Neural cell (in vitro differentiated cells): ENCODE measurements around the gene SPRR2F. TPM values are rescaled to one million over a fixed set of nuclear protein-coding genes. Genes with fewer than 3 reads are reported as not detected.
"Not testable (repeated sequence)": the region's sequence is repeated elsewhere in the genome, so short reads cannot be mapped to it uniquely, and the experiment has no call there.

ENCODE experiments used
- H2AFZ ChIP-seq: fragments of 200-600, 300-800 bp; sonication (generic), shearing (Covaris generic); 2 replicates; pipeline ENCODE4 v1.6.0; 2014; ENCODE audit warnings: low read depth, mild to moderate bottlenecking, antibody characterized with exemption, low read length, moderate library complexity
- H3F3A ChIP-seq: fragments of 200-600 bp; shearing (Covaris generic); 2 replicates; pipeline ENCODE4 v1.6.1; 2016; ENCODE audit warnings: mild to moderate bottlenecking, moderate library complexity, mixed read lengths, antibody characterized with exemption, low read length; ENCODE audit not compliant: insufficient read depth, poor library complexity, severe bottlenecking
- H3K27ac ChIP-seq: fragments of 200-600, 300-800 bp; sonication (generic), shearing (Covaris generic); 2 replicates; pipeline ENCODE4 v1.5.1; 2014; ENCODE audit warnings: mild to moderate bottlenecking, low read length, moderate library complexity
- H3K27me3 ChIP-seq: fragments of 300-800, 200-600 bp; sonication (generic), shearing (Covaris generic); 2 replicates; pipeline ENCODE4 v1.6.0; 2014; ENCODE audit warnings: mild to moderate bottlenecking, low read depth, low read length, moderate library complexity; ENCODE audit not compliant: insufficient read depth
- H3K36me3 ChIP-seq: fragments of 300-800, 200-600 bp; sonication (generic), shearing (Covaris generic); 2 replicates; pipeline ENCODE4 v1.5.1; 2014; ENCODE audit warnings: mild to moderate bottlenecking, antibody characterized with exemption, low read length, moderate library complexity; ENCODE audit not compliant: insufficient read depth
- H3K4me2 ChIP-seq: fragments of 300-800, 200-600 bp; sonication (generic), shearing (Covaris generic); 2 replicates; pipeline ENCODE4 v1.6.0; 2014; ENCODE audit warnings: mild to moderate bottlenecking, low read length
- H3K4me3 ChIP-seq: fragments of 300-800, 200-600 bp; sonication (generic), shearing (Covaris generic); 2 replicates; pipeline ENCODE4 v1.5.1; 2014; ENCODE audit warnings: mild to moderate bottlenecking, low read length, moderate library complexity
- H3K79me2 ChIP-seq: fragments of 200-600 bp; shearing (Covaris generic); replicated peaks from 2 replicates; pipeline ENCODE4 v1.6.0; 2014; ENCODE audit warnings: mild to moderate bottlenecking, low read length, moderate library complexity; ENCODE audit not compliant: insufficient read depth
- H3K9ac ChIP-seq: fragments of 300-800, 200-600 bp; sonication (generic), shearing (Covaris generic); 2 replicates; pipeline ENCODE4 v1.6.1; 2016; ENCODE audit warnings: mild to moderate bottlenecking, low read length, mixed read lengths
- H3K9me2 ChIP-seq: fragments of 200-600 bp; shearing (Covaris generic); 2 replicates; pipeline ENCODE4 v1.6.1; 2016; ENCODE audit warnings: mild to moderate bottlenecking, low read length, mixed read lengths; ENCODE audit not compliant: insufficient read depth
- H3K9me3 ChIP-seq: fragments of 200-600, 300-800 bp; sonication (generic), shearing (Covaris generic); 2 replicates; pipeline ENCODE4 v1.6.1; 2016; ENCODE audit warnings: mild to moderate bottlenecking, mixed run types, low read length, moderate library complexity, mixed read lengths
- H4K20me1 ChIP-seq: fragments of 200-600 bp; shearing (Covaris generic); 2 replicates; pipeline ENCODE4 v1.6.1; 2016; ENCODE audit warnings: mild to moderate bottlenecking, mixed run types; ENCODE audit not compliant: insufficient read depth
- CTCF ChIP-seq: fragments of 450-650 bp; IDR thresholded peaks from 2 replicates; pipeline ENCODE4 v1.5.1; 2014; ENCODE audit warnings: antibody characterized with exemption, mild to moderate bottlenecking, moderate library complexity; ENCODE audit not compliant: poor library complexity, severe bottlenecking
- EP300 ChIP-seq: fragments of 450-650 bp; conservative IDR thresholded peaks from 2 replicates; pipeline ENCODE4 v1.6.1; 2014; ENCODE audit warnings: antibody characterized with exemption, mild to moderate bottlenecking, moderate library complexity; ENCODE audit not compliant: poor library complexity, severe bottlenecking
- EZH2 ChIP-seq: fragments of 200-600, 300-800 bp; shearing (Covaris generic), sonication (generic); IDR thresholded peaks from 2 replicates; pipeline ENCODE4 v1.6.1; 2014; ENCODE audit warnings: antibody characterized with exemption, low read length, borderline replicate concordance, mild to moderate bottlenecking; ENCODE audit not compliant: insufficient read depth, poor library complexity, severe bottlenecking
- MXI1 ChIP-seq: fragments of 450-650 bp; conservative IDR thresholded peaks from 2 replicates; pipeline ENCODE4 v1.6.1; 2014; ENCODE audit warnings: antibody characterized with exemption, mild to moderate bottlenecking; ENCODE audit not compliant: poor library complexity, severe bottlenecking
- POLR2AphosphoS5 ChIP-seq: IDR thresholded peaks from 2 replicates; pipeline ENCODE4 v1.6.1; 2012
- RAD21 ChIP-seq: fragments of 450-650 bp; conservative IDR thresholded peaks from 2 replicates; pipeline ENCODE4 v1.6.1; 2014; ENCODE audit warnings: antibody characterized with exemption, mild to moderate bottlenecking, moderate library complexity
- SMC3 ChIP-seq: fragments of 450-650 bp; conservative IDR thresholded peaks from 2 replicates; pipeline ENCODE4 v1.6.1; 2014; ENCODE audit warnings: antibody characterized with exemption, mild to moderate bottlenecking, moderate library complexity; ENCODE audit not compliant: poor library complexity
- TAF1 ChIP-seq: IDR thresholded peaks from 2 replicates; pipeline ENCODE4 v1.6.1; 2012; ENCODE audit warnings: low read depth
- polyA plus RNA-seq: library from polyadenylated mRNA; depleted of rRNA; stranded (reverse); fragments of >200 nt; gene quantifications from 2 replicates; pipeline ENCODE4 v1.2.3, GENCODE V29; 2014
- TF ChIP-seq, protein P1 (sequence below): IDR thresholded peaks from 2 replicates; pipeline ENCODE4 v1.6.1; 2012; ENCODE audit warnings: borderline replicate concordance

Gene SPRR2F
- polyA plus RNA-seq, 1 donor from 2014 or later = not detected

GRCh38 chr1:153133743-153134142 is 20.4 kb upstream of the SPRR2F start:
- Histone ChIP-seq H3K4me2 (no peak overlapping the region), H3K9me3 (no peaks in the 10 kb centered on the region), H3K27me3 (no peaks in the 10 kb centered on the region), H3K36me3 (no peaks in the 10 kb centered on the region), H2AFZ (no peak overlapping the region), H4K20me1 (no peaks in the 10 kb centered on the region), H3K9me2 (no peaks in the 10 kb centered on the region), H3K79me2 (no peaks in the 10 kb centered on the region), H3K4me3 (no peak overlapping the region), H3K27ac (no peak overlapping the region), H3K9ac (no peak overlapping the region), H3F3A (no peaks in the 10 kb centered on the region)
- TF ChIP-seq EZH2 (no peak), RAD21 (no peak), MXI1 (no peak), POLR2AphosphoS5 (no peak), SMC3 (no peak), CTCF (no peak), TAF1 (no peak), EP300 (no peak)
- TF ChIP-seq, protein P1, sequence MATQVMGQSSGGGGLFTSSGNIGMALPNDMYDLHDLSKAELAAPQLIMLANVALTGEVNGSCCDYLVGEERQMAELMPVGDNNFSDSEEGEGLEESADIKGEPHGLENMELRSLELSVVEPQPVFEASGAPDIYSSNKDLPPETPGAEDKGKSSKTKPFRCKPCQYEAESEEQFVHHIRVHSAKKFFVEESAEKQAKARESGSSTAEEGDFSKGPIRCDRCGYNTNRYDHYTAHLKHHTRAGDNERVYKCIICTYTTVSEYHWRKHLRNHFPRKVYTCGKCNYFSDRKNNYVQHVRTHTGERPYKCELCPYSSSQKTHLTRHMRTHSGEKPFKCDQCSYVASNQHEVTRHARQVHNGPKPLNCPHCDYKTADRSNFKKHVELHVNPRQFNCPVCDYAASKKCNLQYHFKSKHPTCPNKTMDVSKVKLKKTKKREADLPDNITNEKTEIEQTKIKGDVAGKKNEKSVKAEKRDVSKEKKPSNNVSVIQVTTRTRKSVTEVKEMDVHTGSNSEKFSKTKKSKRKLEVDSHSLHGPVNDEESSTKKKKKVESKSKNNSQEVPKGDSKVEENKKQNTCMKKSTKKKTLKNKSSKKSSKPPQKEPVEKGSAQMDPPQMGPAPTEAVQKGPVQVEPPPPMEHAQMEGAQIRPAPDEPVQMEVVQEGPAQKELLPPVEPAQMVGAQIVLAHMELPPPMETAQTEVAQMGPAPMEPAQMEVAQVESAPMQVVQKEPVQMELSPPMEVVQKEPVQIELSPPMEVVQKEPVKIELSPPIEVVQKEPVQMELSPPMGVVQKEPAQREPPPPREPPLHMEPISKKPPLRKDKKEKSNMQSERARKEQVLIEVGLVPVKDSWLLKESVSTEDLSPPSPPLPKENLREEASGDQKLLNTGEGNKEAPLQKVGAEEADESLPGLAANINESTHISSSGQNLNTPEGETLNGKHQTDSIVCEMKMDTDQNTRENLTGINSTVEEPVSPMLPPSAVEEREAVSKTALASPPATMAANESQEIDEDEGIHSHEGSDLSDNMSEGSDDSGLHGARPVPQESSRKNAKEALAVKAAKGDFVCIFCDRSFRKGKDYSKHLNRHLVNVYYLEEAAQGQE = no peak

DNA sequence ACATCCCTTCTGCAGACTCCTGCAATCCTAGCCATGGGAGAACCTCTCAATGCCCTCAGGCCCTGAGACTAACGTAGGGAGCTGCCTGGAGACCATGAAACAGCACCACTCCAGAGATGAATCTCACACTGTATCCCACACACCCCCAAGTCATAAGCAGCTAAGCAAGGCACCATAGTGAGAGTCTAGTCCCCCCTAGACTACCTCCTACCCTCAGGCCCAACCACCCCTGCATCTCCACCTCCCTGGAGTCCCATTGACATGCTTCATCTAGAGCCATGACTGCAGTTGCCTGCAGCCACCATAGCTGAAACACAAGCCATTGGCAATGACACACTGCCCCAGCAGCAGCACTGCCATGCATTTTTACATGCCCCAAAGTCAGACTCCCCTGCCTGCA is 20.0 kb upstream of the SPRR2F start:
- Histone ChIP-seq H2AFZ (no peak overlapping the region), H3K9me3 (no peaks in the 10 kb centered on the region), H3K4me2 (no peak overlapping the region), H4K20me1 (no peaks in the 10 kb centered on the region), H3K27me3 (no peaks in the 10 kb centered on the region), H3K9me2 (no peaks in the 10 kb centered on the region), H3K79me2 (no peaks in the 10 kb centered on the region), H3F3A (no peaks in the 10 kb centered on the region), H3K4me3 (no peak overlapping the region), H3K9ac (no peak overlapping the region), H3K27ac (no peak overlapping the region), H3K36me3 (no peaks in the 10 kb centered on the region)
- TF ChIP-seq SMC3 = no peak
- no peak for TF ChIP-seq RAD21
- TF ChIP-seq POLR2AphosphoS5 = no peak
- no peak for TF ChIP-seq MXI1
- TF ChIP-seq, protein P1 = no peak

GRCh38 chr1:153128688-153129087 is 15.4 kb upstream of the SPRR2F start:
- H3K79me2 ChIP-seq, H3K9me2 ChIP-seq, H3K9ac ChIP-seq, H4K20me1 ChIP-seq, H3K36me3 ChIP-seq, H3K4me3 ChIP-seq, H3K27me3 ChIP-seq, H3K27ac ChIP-seq, H3K4me2 ChIP-seq, H3F3A ChIP-seq, H2AFZ ChIP-seq, H3K9me3 ChIP-seq: not testable (repeated sequence)
